Natural killer cell treated with Interleukin-12 subunit alpha and Interleukin-12 subunit beta and Interleukin-15 and Interleukin-18, amount 100 ng/mL, for 72 hours (primary cell): ENCODE data around the gene MMP12. TPM values are rescaled to one million over a fixed set of nuclear protein-coding genes. Genes with fewer than 3 reads are reported as not detected.
"Not testable (repeated sequence)": the region's sequence is repeated elsewhere in the genome, so short reads cannot be mapped to it uniquely, and the experiment has no call there.

ENCODE experiments used
- ATAC-seq, 2 donors: fragments of 150-1000 bp; cut with Tn5 transposase in 1 of 2; sonication (Bioruptor Pico), chemical (Tn5 transposase) in 1 of 2; 2 replicates each; pipeline ENCODE4 v1.10.0; 2021
- DNase-seq: peaks from one replicate; pipeline ENCODE4 v3.0.0; 2022; ENCODE audit warnings: low spot score
- H3K27ac Mint-ChIP-seq, 2 donors: 1 replicate in 1 of 2; 2 replicates in 1 of 2; pipeline ENCODE4 v1.8.0; 2022; ENCODE audit warnings: mixed read lengths in 2 of 2, mild to moderate bottlenecking in 1 of 2, moderate library complexity in 1 of 2
- H3K27me3 Mint-ChIP-seq, 2 donors: 1 replicate in 1 of 2; 2 replicates in 1 of 2; pipeline ENCODE4 v1.8.0; 2022; ENCODE audit warnings: mixed read lengths in 2 of 2
- H3K36me3 Mint-ChIP-seq: one replicate; pipeline ENCODE4 v1.8.0; 2022; ENCODE audit warnings: mixed read lengths
- H3K4me1 Mint-ChIP-seq, 2 donors: 1 replicate in 1 of 2; 2 replicates in 1 of 2; pipeline ENCODE4 v1.8.0; 2022; ENCODE audit warnings: low read depth in 2 of 2, mixed read lengths in 2 of 2, mild to moderate bottlenecking in 1 of 2
- H3K4me3 Mint-ChIP-seq: one replicate; pipeline ENCODE4 v1.8.0; 2022; ENCODE audit warnings: mixed read lengths
- H3K9me3 Mint-ChIP-seq: 2 replicates; pipeline ENCODE4 v1.8.0; 2022; ENCODE audit warnings: mixed read lengths
- total RNA-seq, 2 donors: library from RNA; stranded (reverse); gene quantifications; one replicate each; pipeline ENCODE4 v1.2.3, GENCODE V29; 2022

The MMP12 gene
- total RNA-seq, result not detected

- ATAC-seq (no peak), DNase-seq (no peak)
- H3K9me3 Mint-ChIP-seq, result no peaks in the 10 kb centered on the region
- H3K4me3 Mint-ChIP-seq, result no peak within 1 kb of the TSS
- peaks cover 0 to 10% of the 10 kb centered on the region in 2 donors for H3K27me3 Mint-ChIP-seq
- no peak within 1 kb of the TSS for H3K27ac Mint-ChIP-seq
- no peaks in the 10 kb centered on the region for H3K4me1 Mint-ChIP-seq
- H3K36me3 Mint-ChIP-seq, result no peaks in the 10 kb centered on the region
These were observed at the start of gene MMP12 for GRCh38 chr11:102874852-102875251. Gene MMP12 (minus strand): TSS chr11:102874982. CDS start chr11:102874937, 45 bp downstream.

GRCh38 chr11:102921587-102922220, 46.9 kb upstream of the MMP12 start:
- peaks cover 12 to 27% of the 10 kb centered on the region in 2 donors for H3K27me3 Mint-ChIP-seq
- H3K4me1 Mint-ChIP-seq, result peaks cover 6 to 8% of the 10 kb centered on the region in 2 donors
- H3K4me3 Mint-ChIP-seq, result no peak overlapping the region
- no peaks in the 10 kb centered on the region for H3K9me3 Mint-ChIP-seq
- no peak overlapping the region for H3K27ac Mint-ChIP-seq
- DNase-seq (no peak), ATAC-seq (no peak)
- H3K36me3 Mint-ChIP-seq, result no peaks in the 10 kb centered on the region

- peaks cover 15 to 37% of the 10 kb centered on the region in 2 donors for H3K27me3 Mint-ChIP-seq
- peak overlapping the region; percentile 62 for H3K4me3 Mint-ChIP-seq
- H3K27ac Mint-ChIP-seq, result peak overlapping the region in 1 of 2 donors; percentile 45
- H3K9me3 Mint-ChIP-seq, result no peaks in the 10 kb centered on the region
- H3K36me3 Mint-ChIP-seq, result no peaks in the 10 kb centered on the region
- ATAC-seq, result peak in 1 of 2 donors; percentile 60
- DNase-seq, result no peak
- peaks cover 6 to 8% of the 10 kb centered on the region in 2 donors for H3K4me1 Mint-ChIP-seq
These were observed 45.4 kb upstream of the MMP12 start for GRCh38 chr11:102920118-102920684.

GRCh38 chr11:102915044-102915375, 40.2 kb upstream of the MMP12 start:
- Mint-ChIP-seq H3K4me3 (no peak overlapping the region), H3K9me3 (no peaks in the 10 kb centered on the region), H3K36me3 (no peaks in the 10 kb centered on the region), H3K27ac (no peak overlapping the region), H3K4me1 (peaks cover 2 to 3% of the 10 kb centered on the region in 2 donors), H3K27me3 (peaks cover 4 to 13% of the 10 kb centered on the region in 2 donors)
- ATAC-seq, result no peak
- no peak for DNase-seq

GRCh38 chr11:102914238-102915043, 39.7 kb upstream of the MMP12 start:
- Mint-ChIP-seq H3K36me3 (no peaks in the 10 kb centered on the region), H3K27ac (no peak overlapping the region), H3K9me3 (no peaks in the 10 kb centered on the region), H3K27me3 (peaks cover 4 to 12% of the 10 kb centered on the region in 2 donors), H3K4me3 (no peak overlapping the region), H3K4me1 (no peaks in the 10 kb centered on the region)
- DNase-seq, result no peak
- peak in 1 of 2 donors; percentile 45 for ATAC-seq

GRCh38 chr11:102912482-102912830, 37.7 kb upstream of the MMP12 start:
- DNase-seq (no peak), ATAC-seq (no peak)
- Mint-ChIP-seq H3K27me3 (peaks cover 13 to 27% of the 10 kb centered on the region in 2 donors), H3K27ac (no peak overlapping the region), H3K9me3 (peaks cover 5% of the 10 kb centered on the region), H3K4me3 (no peak overlapping the region), H3K4me1 (no peaks in the 10 kb centered on the region), H3K36me3 (no peaks in the 10 kb centered on the region)

GRCh38 chr11:102911758-102912481, 37.1 kb upstream of the MMP12 start:
- Mint-ChIP-seq H3K27me3 (peaks cover 13 to 27% of the 10 kb centered on the region in 2 donors), H3K4me1 (no peaks in the 10 kb centered on the region), H3K4me3 (no peak overlapping the region)

GRCh38 chr11:102905848-102906247, 31.1 kb upstream of the MMP12 start:
- not testable (repeated sequence) for H3K27ac Mint-ChIP-seq, H3K36me3 Mint-ChIP-seq, H3K9me3 Mint-ChIP-seq, H3K4me3 Mint-ChIP-seq, H3K4me1 Mint-ChIP-seq, ATAC-seq, DNase-seq
- H3K27me3 Mint-ChIP-seq, result peaks cover 10 to 16% of the 10 kb centered on the region in 2 donors

More at GRCh38 chr11:102911758-102912481, 37.1 kb upstream of the MMP12 start:
- H3K36me3 Mint-ChIP-seq, result no peaks in the 10 kb centered on the region
- no peak overlapping the region for H3K27ac Mint-ChIP-seq
- DNase-seq (no peak), ATAC-seq (no peak)
- H3K9me3 Mint-ChIP-seq, result peaks cover 5% of the 10 kb centered on the region

- not testable (repeated sequence) for H3K4me1 Mint-ChIP-seq, H3K9me3 Mint-ChIP-seq, H3K36me3 Mint-ChIP-seq, H3K27ac Mint-ChIP-seq, ATAC-seq, DNase-seq, H3K4me3 Mint-ChIP-seq
- H3K27me3 Mint-ChIP-seq, result peaks cover 8 to 16% of the 10 kb centered on the region in 2 donors
These were observed 29.1 kb upstream of the MMP12 start for GRCh38 chr11:102903895-102904294.

- Mint-ChIP-seq H3K9me3 (peaks cover 2% of the 10 kb centered on the region), H3K27me3 (peaks cover 2 to 6% of the 10 kb centered on the region in 2 donors), H3K4me3 (no peak overlapping the region), H3K4me1 (no peaks in the 10 kb centered on the region), H3K27ac (no peak overlapping the region), H3K36me3 (no peaks in the 10 kb centered on the region)
- ATAC-seq, result no peak
- DNase-seq, result no peak
These were observed 25.6 kb upstream of the MMP12 start for GRCh38 chr11:102900346-102900745.

GRCh38 chr11:102891736-102892135, 17.0 kb upstream of the MMP12 start:
- Mint-ChIP-seq H3K27me3 (peaks cover 9 to 26% of the 10 kb centered on the region in 2 donors), H3K9me3 (peaks cover 3% of the 10 kb centered on the region), H3K27ac (no peak overlapping the region), H3K4me1 (no peaks in the 10 kb centered on the region), H3K36me3 (no peaks in the 10 kb centered on the region), H3K4me3 (no peak overlapping the region)
- ATAC-seq (no peak), DNase-seq (no peak)

- Mint-ChIP-seq H3K27ac (no peak overlapping the region), H3K27me3 (peaks cover 9 to 19% of the 10 kb centered on the region in 2 donors), H3K36me3 (no peaks in the 10 kb centered on the region), H3K4me1 (peaks cover 0 to 4% of the 10 kb centered on the region in 2 donors), H3K4me3 (no peak overlapping the region), H3K9me3 (no peaks in the 10 kb centered on the region)
- ATAC-seq (no peak), DNase-seq (no peak)
These were observed 12.2 kb upstream of the MMP12 start for GRCh38 chr11:102886999-102887398.

- Mint-ChIP-seq H3K4me1 (peaks cover 0 to 4% of the 10 kb centered on the region in 2 donors), H3K4me3 (no peak overlapping the region), H3K27ac (no peak overlapping the region), H3K36me3 (no peaks in the 10 kb centered on the region), H3K27me3 (peaks cover 0 to 5% of the 10 kb centered on the region in 2 donors), H3K9me3 (no peaks in the 10 kb centered on the region)
- ATAC-seq (peak in 1 of 2 donors; percentile 49), DNase-seq (no peak)
These were observed 8.4 kb upstream of the MMP12 start for GRCh38 chr11:102883141-102883540.
